HG03565 (cell line): ENCODE results near the gene PTGR3.

Experiments
- ATAC-seq: cut with Tn5 transposase; IDR thresholded peaks from one replicate; pipeline ENCODE4 v1.9.1; 2021; ENCODE audit warnings: mild to moderate bottlenecking, moderate library complexity; ENCODE audit not compliant: unreplicated experiment

Gene PTGR3

DNA sequence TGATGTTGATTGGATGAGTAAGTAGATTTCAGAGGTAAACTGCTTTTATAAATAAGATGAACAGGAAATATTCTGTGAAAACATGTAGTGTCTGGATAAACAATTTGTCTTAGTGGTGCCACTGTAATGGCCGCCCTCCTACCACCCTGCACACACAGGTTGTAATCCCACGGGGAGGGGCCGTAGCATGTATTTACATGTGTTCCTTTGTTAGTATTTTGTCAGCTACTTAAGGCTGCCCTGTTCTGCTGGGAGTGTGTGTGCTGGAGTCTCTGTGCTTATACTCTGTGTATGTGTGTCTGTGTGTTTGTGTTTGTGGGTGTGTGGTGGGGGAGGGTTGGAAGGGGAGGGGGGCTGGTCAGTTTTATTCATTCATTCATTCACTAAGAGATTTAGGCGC is 6.7 kb upstream of the PTGR3 start:
- no peak for ATAC-seq

DNA sequence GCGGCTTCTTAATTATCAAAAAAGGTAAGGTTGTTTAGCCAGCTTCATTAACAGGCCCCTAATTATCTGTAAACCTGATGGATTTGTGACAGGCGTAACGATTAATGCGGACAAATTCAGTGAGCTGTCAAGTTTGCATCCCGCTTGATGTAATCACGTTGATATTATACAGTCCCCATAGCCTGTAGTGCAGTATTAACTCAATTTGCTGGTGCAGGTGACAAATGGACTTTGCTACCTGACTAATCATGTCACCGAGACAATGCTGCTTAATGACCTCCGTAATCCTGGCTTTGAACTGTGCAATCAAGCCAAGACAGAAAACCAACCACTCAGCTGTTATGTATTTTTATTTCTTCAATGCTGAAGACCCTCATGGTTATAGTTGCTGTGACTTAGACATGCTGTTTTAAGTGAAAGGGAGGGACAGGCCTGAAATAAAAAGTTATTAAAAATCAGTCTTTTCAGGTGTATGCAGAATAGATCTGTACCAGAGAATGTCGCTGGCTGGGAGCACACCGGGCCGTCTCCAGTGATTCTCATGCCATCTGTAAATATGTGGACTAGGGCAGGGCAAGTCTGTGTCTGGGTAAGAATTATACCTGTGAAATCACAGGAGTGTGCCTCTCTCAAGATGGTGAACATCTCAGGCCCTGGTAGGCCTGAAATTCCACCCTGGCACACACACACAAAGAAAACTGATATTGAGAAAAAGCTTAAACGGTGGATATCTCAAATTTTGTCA is 6.0 kb upstream of the PTGR3 start:
- ATAC-seq = no peak

DNA sequence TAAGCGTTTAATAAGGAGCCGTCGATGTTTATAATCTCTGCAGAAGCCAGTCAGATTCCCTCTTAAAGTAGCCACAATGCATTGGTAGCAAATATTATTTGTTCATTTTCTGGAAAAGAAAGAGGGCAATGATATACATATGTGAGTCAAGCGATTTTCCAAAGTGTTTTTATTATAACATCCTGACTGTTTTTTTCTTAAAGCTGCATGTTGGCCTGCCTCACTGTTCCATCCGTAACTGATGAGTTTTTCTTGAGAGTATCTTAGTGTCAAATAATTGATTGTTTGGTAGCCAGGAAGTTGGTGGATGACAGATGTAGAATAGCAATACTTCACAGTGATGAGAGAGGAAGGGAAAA is 5.4 kb upstream of the PTGR3 start:
- ATAC-seq = no peak

DNA sequence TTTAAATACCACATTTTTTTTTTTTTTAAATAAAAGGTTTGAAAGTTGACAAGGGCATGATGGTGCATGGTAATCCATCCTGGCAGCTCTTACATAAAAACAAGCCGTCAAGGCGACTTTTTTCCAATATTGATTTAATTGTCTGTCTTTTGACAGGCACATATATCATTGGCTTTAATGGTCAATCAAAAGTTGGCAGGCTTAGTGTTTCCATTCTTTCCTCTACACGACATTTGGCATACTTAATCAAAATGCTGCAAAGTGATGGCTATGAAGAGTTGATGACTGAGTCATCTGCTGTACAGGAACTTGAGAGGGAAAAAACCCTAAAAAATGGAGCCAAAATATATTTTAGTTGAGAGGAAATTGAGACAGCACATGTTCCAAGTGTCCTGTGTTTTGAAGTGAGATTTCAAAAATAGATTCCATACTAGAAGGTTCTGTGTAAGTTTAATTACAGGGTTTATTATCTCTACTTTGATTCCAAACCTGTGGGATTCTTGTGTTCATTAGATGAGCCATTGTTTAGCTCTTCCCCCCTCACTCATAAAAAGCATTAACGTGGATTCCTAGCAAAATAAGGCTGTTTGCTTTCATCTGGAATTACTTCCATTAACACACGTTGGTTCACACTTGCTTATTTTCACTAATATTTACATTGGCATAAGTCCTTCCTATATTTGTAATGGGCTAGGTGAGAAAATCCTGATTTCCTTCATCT is 4.8 kb upstream of the PTGR3 start:
- no peak for ATAC-seq

DNA sequence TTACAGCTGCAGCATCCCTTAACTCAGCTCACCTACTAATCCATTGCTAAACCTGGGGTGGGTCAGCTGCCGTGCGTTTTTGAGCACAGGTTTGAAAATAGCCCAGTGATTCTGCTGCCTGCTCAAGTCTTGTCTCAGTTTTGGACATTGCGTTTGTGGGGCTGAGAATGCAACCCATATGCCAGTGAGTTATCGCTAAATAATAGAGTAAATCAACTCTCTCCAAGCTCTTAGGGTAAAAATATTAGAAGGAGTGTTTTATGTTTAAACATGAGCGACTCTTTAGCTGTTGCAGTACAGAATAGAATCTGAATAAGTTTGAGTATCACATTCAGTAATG is 3.8 kb upstream of the PTGR3 start:
- ATAC-seq = no peak

DNA sequence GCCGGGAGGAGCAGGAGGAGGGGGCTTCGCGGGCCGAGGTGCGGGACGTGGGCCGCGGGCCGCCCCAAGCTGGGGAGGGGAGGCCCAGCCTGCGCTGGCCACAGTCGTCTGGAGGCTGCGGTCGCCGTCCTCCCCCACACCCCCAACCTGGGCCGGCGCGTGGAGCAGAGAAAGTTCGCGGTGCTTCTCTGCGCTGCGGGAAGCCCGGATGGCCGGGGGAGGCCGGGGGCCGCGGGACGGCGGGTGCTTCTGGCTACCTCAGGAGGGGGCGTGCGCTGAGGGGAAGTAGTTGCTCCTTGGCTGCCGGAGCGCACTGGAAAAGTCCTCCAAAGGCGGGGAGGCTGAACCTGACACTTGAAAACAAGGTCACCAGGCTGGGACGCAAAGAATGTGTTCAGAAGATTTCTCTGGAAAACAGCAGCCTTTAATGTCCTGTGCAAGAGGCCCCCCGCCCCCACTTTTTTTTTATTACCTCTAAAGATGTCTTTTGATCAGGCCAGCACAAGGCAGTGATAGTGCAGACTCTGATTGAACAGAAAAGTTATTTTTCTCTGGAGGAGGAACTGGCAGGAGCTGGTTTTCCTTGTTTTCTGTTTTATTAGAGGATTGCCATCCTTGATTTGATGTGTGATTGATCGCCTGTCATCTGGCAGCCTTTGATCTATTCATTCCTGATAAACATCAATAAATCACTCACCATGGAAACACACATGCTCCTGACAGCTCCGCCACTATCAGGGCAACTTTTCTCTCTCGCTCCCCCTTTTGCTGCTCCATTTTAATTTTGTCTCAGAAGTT is 3.2 kb upstream of the PTGR3 start:
- ATAC-seq = no peak

DNA sequence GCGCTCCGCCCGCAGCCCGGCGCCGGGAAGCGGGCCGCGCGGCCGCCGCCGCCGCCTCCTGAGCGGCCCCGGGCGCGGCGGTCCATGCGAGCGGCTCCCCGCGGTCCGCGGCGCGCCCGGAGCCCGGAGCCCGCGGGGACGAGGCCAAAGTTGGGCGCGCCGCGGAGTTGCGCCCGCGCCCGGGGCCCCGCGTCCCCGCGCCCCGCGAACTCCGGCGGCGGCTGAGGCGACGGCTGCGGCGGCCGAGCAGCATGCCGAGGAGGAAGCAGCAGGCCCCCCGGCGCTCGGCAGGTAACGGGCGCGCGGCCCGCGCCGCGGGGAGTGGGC is 2.6 kb upstream of the PTGR3 start:
- ATAC-seq = no peak

DNA sequence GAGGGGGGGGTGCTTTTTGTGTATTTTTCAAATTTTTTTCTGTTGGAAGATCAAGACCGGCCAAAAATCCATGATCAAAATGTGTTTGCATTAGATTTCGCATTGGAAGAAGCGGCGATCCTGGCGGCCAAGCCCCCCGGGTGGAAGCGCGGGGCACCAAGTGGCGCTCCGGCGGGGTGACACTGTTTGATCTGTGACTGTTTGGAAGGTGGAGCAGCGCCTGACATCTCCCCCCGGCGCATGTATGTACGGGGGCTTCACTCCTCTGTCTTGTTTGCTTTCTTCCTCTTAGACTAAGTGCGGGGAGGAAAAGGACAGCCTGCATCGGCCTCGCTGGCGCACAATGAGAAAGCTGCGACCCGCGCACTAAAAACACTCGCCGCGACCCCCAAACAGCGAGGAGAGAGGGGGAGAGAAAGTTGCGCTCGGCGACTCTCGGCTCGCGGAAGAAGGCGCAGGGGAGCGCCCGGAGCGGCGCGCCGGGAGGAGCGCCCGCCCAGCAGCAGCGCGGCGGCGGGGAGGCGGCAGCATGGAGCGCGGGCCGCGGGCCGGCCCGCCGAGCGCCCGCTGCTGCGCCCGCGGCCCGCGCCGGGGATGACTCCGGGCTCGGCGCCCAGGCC is 2.2 kb upstream of the PTGR3 start:
- ATAC-seq = no peak

DNA sequence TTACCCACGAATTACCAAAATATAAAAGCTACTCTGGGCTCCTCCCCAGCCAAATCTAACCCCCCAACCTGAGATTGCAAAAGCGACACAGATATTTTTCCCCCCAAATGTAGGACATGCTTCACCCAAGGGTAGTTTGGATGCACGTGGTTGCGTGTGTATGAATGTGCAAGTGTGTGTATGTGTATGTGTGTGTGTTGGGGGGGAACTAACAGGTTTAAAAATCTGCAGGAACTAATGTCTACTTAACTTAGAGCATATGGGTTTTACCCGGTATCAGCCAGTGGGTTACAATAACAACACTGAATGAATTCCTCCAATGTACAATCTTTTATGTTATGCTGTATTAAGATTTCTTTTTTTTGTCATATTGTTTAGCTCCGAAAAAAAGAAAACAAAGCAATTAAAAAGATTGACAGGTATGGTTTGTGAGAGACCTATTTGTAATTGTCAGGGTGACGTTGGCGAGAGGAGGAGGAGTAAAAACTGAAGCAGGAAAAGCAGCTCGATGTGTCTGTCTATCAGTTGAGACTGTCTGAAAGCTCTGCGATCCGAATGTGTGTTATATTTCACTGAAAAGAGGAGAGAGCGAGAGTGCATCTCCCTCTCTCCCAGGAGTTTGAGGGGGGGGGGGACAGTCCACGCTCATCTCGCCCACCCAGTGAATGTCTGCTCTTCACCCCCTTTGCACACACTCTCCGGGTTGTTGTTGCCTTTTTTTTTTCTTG is 1.5 kb upstream of the PTGR3 start, which contains the start of gene TSHZ1:
TSS of gene TSHZ1 (plus strand) at position 524 of the 728 bp plus-strand sequence. CDS start 1,080 bp downstream, outside the sequence.
- peak; percentile 42 for ATAC-seq

DNA sequence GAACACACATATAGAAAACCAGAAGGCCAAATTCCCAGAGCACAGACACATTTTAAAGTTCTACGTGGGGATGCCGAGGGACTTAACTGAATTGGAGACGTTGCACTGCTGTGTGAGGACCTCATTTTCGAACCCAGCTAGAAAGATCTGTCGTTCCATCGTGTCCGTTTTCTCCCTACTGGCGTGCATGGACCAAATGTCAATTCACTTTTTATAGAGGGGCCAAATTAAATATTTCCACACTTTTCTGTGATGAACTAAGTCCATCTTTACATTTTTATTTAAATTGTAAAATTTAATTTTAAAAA is 966 bp upstream of the PTGR3 start:
- ATAC-seq = no peak

DNA sequence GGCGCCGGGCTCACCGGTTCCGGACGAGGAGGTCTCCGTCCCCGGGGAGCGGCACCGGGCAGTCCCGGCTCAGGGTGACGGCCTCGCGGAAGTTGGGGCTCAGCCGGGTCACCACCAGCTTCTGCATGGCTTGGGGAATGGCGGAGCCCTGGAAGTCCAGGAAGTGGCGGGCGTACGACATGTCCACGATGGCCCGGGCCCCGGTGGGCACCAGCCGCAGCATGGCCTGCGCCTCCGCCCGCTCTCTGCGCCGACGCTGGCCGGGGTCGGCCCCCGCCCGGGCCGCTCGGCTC is 157 bp downstream of the PTGR3 start:
- ATAC-seq = peak; percentile 18

DNA sequence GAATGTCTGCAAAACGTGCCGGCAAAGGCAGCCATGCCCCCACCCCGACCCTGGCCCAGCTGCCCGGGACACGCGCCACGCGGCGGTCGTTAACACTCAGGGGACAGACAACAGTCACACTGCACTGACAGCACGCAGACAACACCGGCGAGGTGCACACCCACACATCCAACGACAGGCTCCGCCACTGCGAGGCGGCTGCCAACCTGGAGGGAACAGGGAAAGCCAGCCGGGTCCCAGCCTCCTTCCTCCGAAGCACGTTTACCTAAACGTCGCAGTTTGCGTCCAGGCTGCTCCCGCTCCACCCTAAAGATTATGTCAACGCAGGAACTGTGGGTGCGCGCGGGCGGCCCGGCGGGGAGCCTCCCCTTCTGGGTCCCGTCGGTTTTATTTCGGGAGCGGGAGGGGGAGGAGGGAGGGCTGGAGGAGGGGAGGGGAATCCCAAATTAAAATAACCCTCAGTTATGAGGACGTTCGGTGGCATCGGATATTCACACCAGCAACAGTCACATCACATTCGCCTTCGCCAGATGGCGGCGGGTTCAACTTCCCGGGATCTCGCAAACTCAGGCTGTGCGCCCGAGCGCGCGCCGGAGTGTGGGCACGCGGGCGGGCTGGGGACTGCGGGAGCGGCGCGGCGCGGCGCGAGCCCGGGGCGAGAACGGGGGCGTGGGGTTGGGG is 644 bp downstream of the PTGR3 start:
- peak; percentile 0 for ATAC-seq

DNA sequence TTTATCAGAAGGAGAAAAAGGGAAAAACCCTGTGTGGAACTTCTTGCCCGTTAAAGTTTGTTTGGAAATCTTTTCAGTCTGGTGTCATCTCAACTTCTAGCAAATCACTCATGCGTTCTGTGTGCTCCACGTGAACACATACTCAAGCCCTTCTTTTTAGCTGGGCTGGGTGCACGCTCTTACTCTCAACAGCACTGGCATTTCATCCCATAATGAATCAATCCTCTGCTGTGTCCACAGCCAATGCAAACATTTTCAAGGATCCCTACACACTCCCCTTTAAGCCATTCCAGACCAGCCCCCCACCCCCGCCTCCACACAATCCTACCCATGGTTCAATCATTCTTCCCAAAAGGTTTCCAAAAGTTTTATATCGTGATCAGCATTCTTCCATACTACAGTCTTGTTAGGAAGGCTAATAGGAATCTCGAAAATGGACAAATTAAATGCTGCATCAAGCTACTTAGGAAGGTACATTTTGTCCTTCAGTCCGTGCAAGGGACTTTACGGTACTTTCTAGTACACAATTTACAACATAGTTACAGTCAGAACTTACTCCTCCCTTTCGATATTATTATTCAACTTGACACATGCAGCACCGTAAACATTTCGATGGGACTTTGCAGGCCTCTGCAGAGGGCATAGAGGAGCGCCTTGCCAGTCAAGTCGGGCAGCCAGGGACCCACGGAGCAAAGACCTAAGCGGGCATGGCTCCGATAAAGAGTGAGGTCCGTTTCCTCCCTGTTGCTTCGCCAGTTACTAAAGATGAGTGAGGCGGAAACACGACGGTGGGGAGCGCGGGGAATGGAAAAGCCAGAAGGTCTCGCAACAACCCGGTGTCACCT is 1.4 kb downstream of the PTGR3 start:
- no peak for ATAC-seq

DNA sequence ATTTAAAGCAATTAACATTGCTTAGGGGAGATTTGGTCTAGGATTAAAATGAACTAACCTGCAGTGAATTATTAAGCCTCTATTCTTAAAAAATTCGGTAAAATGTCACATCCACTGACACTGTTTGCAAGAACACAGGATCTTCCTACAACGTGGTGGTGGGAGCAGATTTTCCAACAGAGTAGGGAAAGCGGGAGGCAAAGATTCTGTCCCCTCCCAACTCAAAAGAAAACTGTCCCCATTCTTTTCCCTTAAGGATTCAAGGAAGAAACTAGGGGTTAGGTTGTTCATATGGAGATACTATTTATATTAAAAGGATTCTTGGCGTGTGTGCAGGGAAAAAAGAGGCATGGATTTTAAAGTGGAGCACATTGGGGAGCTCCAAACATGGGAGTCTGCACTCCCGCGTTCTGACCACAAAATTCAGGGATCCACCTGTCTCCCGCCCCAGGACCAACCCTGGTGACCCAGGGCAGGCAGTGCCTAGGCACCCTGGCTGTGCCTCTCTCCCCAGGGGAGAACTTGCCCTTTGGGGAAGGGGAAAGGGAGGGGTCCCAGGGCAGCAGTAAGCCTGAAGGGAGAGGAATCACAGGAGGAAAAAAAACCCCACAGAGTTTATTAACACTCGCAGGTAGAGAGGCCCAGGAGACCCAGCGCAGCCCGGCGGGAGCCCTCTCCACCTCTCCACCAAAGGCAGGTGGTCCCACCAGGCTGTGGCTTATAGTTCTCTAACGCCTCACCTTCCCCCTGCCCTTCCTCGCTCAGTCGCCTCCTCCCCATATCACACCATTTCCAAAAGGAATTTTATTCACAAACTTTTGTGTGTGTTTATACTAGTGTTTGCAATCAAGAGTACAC is 2.3 kb downstream of the PTGR3 start:
- no peak for ATAC-seq

DNA sequence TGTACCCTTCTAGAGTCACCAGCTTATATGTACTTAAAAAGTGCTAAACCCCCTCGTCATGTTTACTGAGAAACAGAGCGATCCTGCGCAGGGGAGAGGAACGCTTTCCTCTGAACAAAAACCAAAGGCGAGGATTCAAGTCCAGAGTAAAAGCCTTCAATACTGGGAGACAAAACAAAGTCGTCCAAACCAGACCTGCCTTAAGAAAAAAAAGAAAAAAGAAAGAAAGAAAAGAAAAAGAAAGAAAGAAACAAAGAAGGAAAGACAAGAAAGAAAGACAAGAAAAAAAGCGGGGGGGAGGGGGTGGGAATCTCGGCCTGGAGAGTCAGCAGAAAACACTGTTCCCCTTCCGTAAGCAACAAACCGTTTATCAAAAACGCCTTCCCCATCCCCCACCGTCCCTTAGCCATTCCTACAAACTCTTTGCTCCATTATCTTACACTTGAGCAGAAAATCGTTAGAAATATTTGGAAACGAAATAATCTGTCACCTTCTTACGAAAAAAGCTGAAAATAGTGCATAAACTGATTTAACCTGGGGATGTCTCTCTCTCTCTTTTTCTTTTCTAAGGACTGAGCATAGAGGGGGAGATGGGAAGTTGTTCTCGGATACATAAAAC is 3.3 kb downstream of the PTGR3 start:
- no peak for ATAC-seq

DNA sequence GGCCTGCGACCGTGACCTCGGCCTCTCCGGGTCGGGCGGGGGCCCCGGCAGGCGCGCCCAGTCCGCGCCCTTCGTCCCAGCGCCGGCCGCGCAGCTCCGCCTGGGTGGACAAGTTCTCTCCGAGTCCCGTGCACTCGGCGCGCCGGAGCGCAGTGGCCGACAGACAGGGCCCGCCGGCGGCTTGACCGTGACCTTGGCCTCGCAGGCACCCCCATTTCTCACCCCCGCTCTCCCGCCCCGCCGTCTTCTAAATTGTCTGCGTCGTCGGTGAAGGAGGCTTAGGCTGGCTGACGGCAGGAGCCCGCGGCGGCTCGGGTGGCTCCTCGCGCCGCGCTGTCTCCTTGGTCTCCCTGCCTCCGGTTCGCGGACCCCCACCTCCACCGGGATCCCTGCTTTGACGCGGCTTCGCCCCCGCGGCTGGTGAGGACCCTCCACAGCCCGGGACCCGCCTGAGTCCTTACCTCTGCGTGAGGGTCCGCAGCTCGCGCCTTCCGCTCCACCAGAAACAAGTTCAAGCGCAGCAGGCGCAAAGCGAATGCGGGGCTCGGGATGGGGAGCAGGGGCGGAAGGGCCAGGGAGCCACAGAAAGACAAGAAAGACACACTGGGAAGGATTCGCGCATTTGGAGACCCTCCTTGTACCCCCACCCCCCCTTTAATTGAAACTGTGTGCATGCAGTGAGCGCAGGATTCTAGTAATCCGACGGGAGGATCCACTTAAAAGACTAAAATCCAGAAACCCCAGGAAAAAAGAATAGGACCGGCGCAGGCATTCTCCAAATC is 4.0 kb downstream of the PTGR3 start:
- ATAC-seq = no peak

DNA sequence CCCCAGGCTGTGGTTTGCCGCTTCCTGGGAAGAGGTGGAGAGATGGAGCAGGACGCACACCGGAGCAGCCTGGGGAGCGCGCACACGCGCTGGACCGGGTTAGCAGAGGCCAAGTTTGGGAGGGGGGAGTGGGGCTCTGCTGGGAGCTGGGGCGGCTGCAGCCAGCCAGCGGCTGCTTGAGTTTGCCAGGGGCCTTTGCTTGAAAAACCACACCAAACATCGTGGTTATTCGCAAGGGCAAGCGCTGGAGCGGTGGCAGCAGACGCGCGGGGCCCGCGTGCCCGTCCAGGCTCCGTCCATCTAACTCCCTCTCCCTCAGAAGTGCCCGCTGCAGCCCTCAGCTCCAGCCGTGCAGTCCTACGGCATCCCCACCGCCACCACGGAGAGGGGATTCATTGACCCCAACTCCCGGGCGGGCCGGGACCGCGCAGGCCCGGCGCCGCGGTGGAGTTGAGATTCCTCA is 4.6 kb downstream of the PTGR3 start:
- no peak for ATAC-seq
